ENCODE data around the gene ARSB. TPM values are rescaled to one million over a fixed set of nuclear protein-coding genes. Genes with fewer than 3 reads are reported as not detected.

ARSB gene
- total and polyA plus RNA-seq, 7 experiments from 2014 or later = 3.3 to 10.8 (median 4.8) TPM

GRCh38 chr5:78809444-78809843 lies 175.7 kb downstream of the ARSB start:
- ATAC-seq (no peak), DNase-seq (no peak)
- CTCF ChIA-PET = no interaction called here
- Histone ChIP-seq H3K36me3 (ENCODE audit: control insufficient read depth in 2 of 3, insufficient read depth in 3 of 3, low read length in 3 of 3) (no peaks in the 10 kb centered on the region), H3K9me3 (ENCODE audit: control insufficient read depth in 2 of 3, low read length in 3 of 3) (no peaks in the 10 kb centered on the region), H3K27ac (ENCODE audit: low read depth, low read length) (no peak overlapping the region), H3K4me1 (ENCODE audit: control insufficient read depth in 2 of 2, insufficient read depth in 2 of 2, low read length in 2 of 2) (no peaks in the 10 kb centered on the region), H3K27me3 (ENCODE audit: control insufficient read depth in 2 of 2, insufficient read depth in 2 of 2, low read length in 2 of 2) (no peaks in the 10 kb centered on the region), H3K4me3 (ENCODE audit: low read length) (no peak overlapping the region)
- Mint-ChIP-seq H3K27me3 (no peaks in the 10 kb centered on the region), H3K4me1 (peaks cover 0 to 4% (median 0%) of the 10 kb centered on the region in 7 donors), H3K27ac (no peak overlapping the region), H3K4me3 (no peak overlapping the region), H3K36me3 (peaks cover 0 to 20% (median 2%) of the 10 kb centered on the region in 5 donors), H3K9me3 (no peaks in the 10 kb centered on the region)
- POLR2A ChIA-PET = no interaction called here
- intact Hi-C loops (cut with micrococcal nuclease) = no loop called here

GRCh38 chr5:78808818-78809217 lies 176.3 kb downstream of the ARSB start:
- ChIA-PET CTCF (no interaction called here), POLR2A (interaction anchor here (0.8 kb wide), 1 partner anchor 1741 kb away, joined by 3 read pairs; no protein-coding TSS in a partner anchor)

GRCh38 chr5:78808380-78808779 lies 176.7 kb downstream of the ARSB start:
- Mint-ChIP-seq H3K4me3 (no peak overlapping the region), H3K4me1 (peaks cover 0 to 3% (median 0%) of the 10 kb centered on the region in 7 donors), H3K36me3 (peaks cover 0 to 22% (median 0%) of the 10 kb centered on the region in 5 donors), H3K27ac (no peak overlapping the region), H3K27me3 (no peaks in the 10 kb centered on the region), H3K9me3 (no peaks in the 10 kb centered on the region)
- Histone ChIP-seq H3K27ac (ENCODE audit: low read depth, low read length) (no peak overlapping the region), H3K4me3 (ENCODE audit: low read length) (no peak overlapping the region), H3K27me3 (ENCODE audit: control insufficient read depth in 2 of 2, insufficient read depth in 2 of 2, low read length in 2 of 2) (no peaks in the 10 kb centered on the region), H3K9me3 (ENCODE audit: control insufficient read depth in 2 of 3, low read length in 3 of 3) (no peaks in the 10 kb centered on the region), H3K36me3 (ENCODE audit: control insufficient read depth in 2 of 3, insufficient read depth in 3 of 3, low read length in 3 of 3) (no peaks in the 10 kb centered on the region), H3K4me1 (ENCODE audit: control insufficient read depth in 2 of 2, insufficient read depth in 2 of 2, low read length in 2 of 2) (no peaks in the 10 kb centered on the region)
- ChIA-PET POLR2A (interaction anchor here (0.8 kb wide), 1 partner anchor 1741 kb away, joined by 3 read pairs; no protein-coding TSS in a partner anchor), CTCF (no interaction called here)
- DNase-seq (no peak), ATAC-seq (no peak)
- intact Hi-C loops (cut with micrococcal nuclease) = no loop called here

More at GRCh38 chr5:78808818-78809217, 176.3 kb downstream of the ARSB start:
- H3K9me3 Mint-ChIP-seq = no peaks in the 10 kb centered on the region
- no peak for DNase-seq
- H3K4me3 ChIP-seq (ENCODE audit: low read length) = no peak overlapping the region
- H3K36me3 ChIP-seq (ENCODE audit: control insufficient read depth in 2 of 3, insufficient read depth in 3 of 3, low read length in 3 of 3) = no peaks in the 10 kb centered on the region
- no peak for ATAC-seq
- H3K27ac ChIP-seq (ENCODE audit: low read depth, low read length) = no peak overlapping the region
- no peak overlapping the region for H3K27ac Mint-ChIP-seq
- intact Hi-C loops (cut with micrococcal nuclease) = no loop called here
- no peaks in the 10 kb centered on the region for H3K9me3 ChIP-seq (ENCODE audit: control insufficient read depth in 2 of 3, low read length in 3 of 3)
- H3K36me3 Mint-ChIP-seq = peaks cover 0 to 21% (median 0%) of the 10 kb centered on the region in 5 donors
- H3K4me1 Mint-ChIP-seq = peaks cover 0 to 3% (median 0%) of the 10 kb centered on the region in 7 donors
- no peaks in the 10 kb centered on the region for H3K27me3 ChIP-seq (ENCODE audit: control insufficient read depth in 2 of 2, insufficient read depth in 2 of 2, low read length in 2 of 2)
- no peak overlapping the region for H3K4me3 Mint-ChIP-seq
- H3K27me3 Mint-ChIP-seq = no peaks in the 10 kb centered on the region
- no peaks in the 10 kb centered on the region for H3K4me1 ChIP-seq (ENCODE audit: control insufficient read depth in 2 of 2, insufficient read depth in 2 of 2, low read length in 2 of 2)

GRCh38 chr5:78806544-78806943 lies 178.6 kb downstream of the ARSB start:
- Histone ChIP-seq H3K27ac (ENCODE audit: low read depth, low read length) (no peak overlapping the region), H3K9me3 (ENCODE audit: control insufficient read depth in 2 of 3, low read length in 3 of 3) (no peaks in the 10 kb centered on the region), H3K36me3 (ENCODE audit: control insufficient read depth in 2 of 3, insufficient read depth in 3 of 3, low read length in 3 of 3) (no peaks in the 10 kb centered on the region), H3K4me1 (ENCODE audit: control insufficient read depth in 2 of 2, insufficient read depth in 2 of 2, low read length in 2 of 2) (no peaks in the 10 kb centered on the region), H3K27me3 (ENCODE audit: control insufficient read depth in 2 of 2, insufficient read depth in 2 of 2, low read length in 2 of 2) (no peaks in the 10 kb centered on the region), H3K4me3 (ENCODE audit: low read length) (no peak overlapping the region)
- H3K27ac Mint-ChIP-seq = no peak overlapping the region
- no peaks in the 10 kb centered on the region for H3K27me3 Mint-ChIP-seq
- CTCF ChIA-PET = no interaction called here
- POLR2A ChIA-PET = no interaction called here
- H3K4me3 Mint-ChIP-seq = no peak overlapping the region
- H3K4me1 Mint-ChIP-seq = peaks cover 0 to 3% (median 0%) of the 10 kb centered on the region in 7 donors
- ATAC-seq (no peak), DNase-seq (no peak)
- intact Hi-C loops (cut with micrococcal nuclease) = no loop called here
- H3K9me3 Mint-ChIP-seq = peaks cover 0 to 11% (median 3%) of the 10 kb centered on the region in 11 donors
- peaks cover under 1 to 30% (median 11%) of the 10 kb centered on the region in 5 donors for H3K36me3 Mint-ChIP-seq

- Histone ChIP-seq H3K36me3 (ENCODE audit: control insufficient read depth in 2 of 3, insufficient read depth in 3 of 3, low read length in 3 of 3) (no peaks in the 10 kb centered on the region), H3K27ac (ENCODE audit: low read depth, low read length) (no peak overlapping the region), H3K4me1 (ENCODE audit: control insufficient read depth in 2 of 2, insufficient read depth in 2 of 2, low read length in 2 of 2) (no peaks in the 10 kb centered on the region), H3K4me3 (ENCODE audit: low read length) (no peak overlapping the region), H3K9me3 (ENCODE audit: control insufficient read depth in 2 of 3, low read length in 3 of 3) (no peaks in the 10 kb centered on the region), H3K27me3 (ENCODE audit: control insufficient read depth in 2 of 2, insufficient read depth in 2 of 2, low read length in 2 of 2) (no peaks in the 10 kb centered on the region)
- CTCF ChIA-PET = no interaction called here
- H3K4me1 Mint-ChIP-seq = peaks cover 0 to 3% (median 0%) of the 10 kb centered on the region in 7 donors
- H3K27me3 Mint-ChIP-seq = no peaks in the 10 kb centered on the region
- intact Hi-C loops (cut with micrococcal nuclease) = no loop called here
- H3K36me3 Mint-ChIP-seq = peaks cover 6 to 39% (median 20%) of the 10 kb centered on the region in 5 donors
- POLR2A ChIA-PET = no interaction called here
- ATAC-seq (no peak), DNase-seq (no peak)
- H3K9me3 Mint-ChIP-seq = peaks cover 0 to 21% (median 8%) of the 10 kb centered on the region in 11 donors
- H3K27ac Mint-ChIP-seq = no peak overlapping the region
- H3K4me3 Mint-ChIP-seq = no peak overlapping the region
Measured at GRCh38 chr5:78805474-78806124, 179.5 kb downstream of the ARSB start.

- intact Hi-C loops (cut with micrococcal nuclease) = no loop called here
- Mint-ChIP-seq H3K27me3 (no peaks in the 10 kb centered on the region), H3K27ac (no peak overlapping the region), H3K4me3 (no peak overlapping the region), H3K36me3 (peaks cover 6 to 41% (median 22%) of the 10 kb centered on the region in 5 donors), H3K4me1 (peaks cover 0 to 3% (median 0%) of the 10 kb centered on the region in 7 donors), H3K9me3 (peaks cover 0 to 23% (median 8%) of the 10 kb centered on the region in 11 donors)
- DNase-seq = no peak
- ChIA-PET POLR2A (no interaction called here), CTCF (no interaction called here)
- ATAC-seq = no peak
- Histone ChIP-seq H3K36me3 (ENCODE audit: control insufficient read depth in 2 of 3, insufficient read depth in 3 of 3, low read length in 3 of 3) (no peaks in the 10 kb centered on the region), H3K27ac (ENCODE audit: low read depth, low read length) (no peak overlapping the region), H3K4me3 (ENCODE audit: low read length) (no peak overlapping the region), H3K9me3 (ENCODE audit: control insufficient read depth in 2 of 3, low read length in 3 of 3) (no peaks in the 10 kb centered on the region), H3K4me1 (ENCODE audit: control insufficient read depth in 2 of 2, insufficient read depth in 2 of 2, low read length in 2 of 2) (no peaks in the 10 kb centered on the region), H3K27me3 (ENCODE audit: control insufficient read depth in 2 of 2, insufficient read depth in 2 of 2, low read length in 2 of 2) (no peaks in the 10 kb centered on the region)
Measured at GRCh38 chr5:78804995-78805394, 180.1 kb downstream of the ARSB start.

GRCh38 chr5:78803941-78804340 lies 181.2 kb downstream of the ARSB start:
- Mint-ChIP-seq H3K36me3 (peaks cover 6 to 43% (median 28%) of the 10 kb centered on the region in 5 donors), H3K4me1 (peaks cover 0 to 2% (median 0%) of the 10 kb centered on the region in 7 donors), H3K9me3 (peaks cover 0 to 23% (median 8%) of the 10 kb centered on the region in 11 donors), H3K27ac (no peak overlapping the region), H3K4me3 (no peak overlapping the region), H3K27me3 (no peaks in the 10 kb centered on the region)
- Histone ChIP-seq H3K36me3 (ENCODE audit: control insufficient read depth in 2 of 3, insufficient read depth in 3 of 3, low read length in 3 of 3) (no peaks in the 10 kb centered on the region), H3K27ac (ENCODE audit: low read depth, low read length) (no peak overlapping the region), H3K4me3 (ENCODE audit: low read length) (no peak overlapping the region), H3K9me3 (ENCODE audit: control insufficient read depth in 2 of 3, low read length in 3 of 3) (no peaks in the 10 kb centered on the region), H3K27me3 (ENCODE audit: control insufficient read depth in 2 of 2, insufficient read depth in 2 of 2, low read length in 2 of 2) (no peaks in the 10 kb centered on the region), H3K4me1 (ENCODE audit: control insufficient read depth in 2 of 2, insufficient read depth in 2 of 2, low read length in 2 of 2) (no peaks in the 10 kb centered on the region)
- POLR2A ChIA-PET = no interaction called here
- ATAC-seq = no peak
- DNase-seq = no peak
- CTCF ChIA-PET = no interaction called here
- intact Hi-C loops (cut with micrococcal nuclease) = no loop called here

Measured in naive thymus-derived CD4-positive, alpha-beta T cell (primary cell).